ENCODE measurements around the gene STAB2.

The STAB2 gene

DNA sequence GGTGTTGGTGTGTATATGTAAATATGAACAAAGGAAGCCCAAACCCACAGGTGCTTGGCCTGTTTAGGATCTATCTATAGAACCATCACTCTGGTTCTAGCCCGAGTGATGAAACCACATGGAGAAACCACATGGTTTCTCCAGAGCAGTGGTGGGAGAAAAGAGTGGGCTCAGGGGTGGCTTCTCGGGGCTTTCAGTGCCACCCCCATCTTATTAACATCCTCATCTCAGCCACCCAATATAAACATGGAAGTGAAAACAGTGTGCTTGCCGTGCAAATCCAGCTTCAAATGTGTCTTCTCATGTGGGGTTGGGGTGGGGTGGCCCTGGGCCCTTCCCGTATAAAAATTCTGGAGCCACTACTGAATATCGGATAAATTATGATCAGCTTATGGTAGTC lies 109.0 kb downstream of the STAB2 start:
- DNase-seq (ENCODE audit: low spot score), result no peak

DNA sequence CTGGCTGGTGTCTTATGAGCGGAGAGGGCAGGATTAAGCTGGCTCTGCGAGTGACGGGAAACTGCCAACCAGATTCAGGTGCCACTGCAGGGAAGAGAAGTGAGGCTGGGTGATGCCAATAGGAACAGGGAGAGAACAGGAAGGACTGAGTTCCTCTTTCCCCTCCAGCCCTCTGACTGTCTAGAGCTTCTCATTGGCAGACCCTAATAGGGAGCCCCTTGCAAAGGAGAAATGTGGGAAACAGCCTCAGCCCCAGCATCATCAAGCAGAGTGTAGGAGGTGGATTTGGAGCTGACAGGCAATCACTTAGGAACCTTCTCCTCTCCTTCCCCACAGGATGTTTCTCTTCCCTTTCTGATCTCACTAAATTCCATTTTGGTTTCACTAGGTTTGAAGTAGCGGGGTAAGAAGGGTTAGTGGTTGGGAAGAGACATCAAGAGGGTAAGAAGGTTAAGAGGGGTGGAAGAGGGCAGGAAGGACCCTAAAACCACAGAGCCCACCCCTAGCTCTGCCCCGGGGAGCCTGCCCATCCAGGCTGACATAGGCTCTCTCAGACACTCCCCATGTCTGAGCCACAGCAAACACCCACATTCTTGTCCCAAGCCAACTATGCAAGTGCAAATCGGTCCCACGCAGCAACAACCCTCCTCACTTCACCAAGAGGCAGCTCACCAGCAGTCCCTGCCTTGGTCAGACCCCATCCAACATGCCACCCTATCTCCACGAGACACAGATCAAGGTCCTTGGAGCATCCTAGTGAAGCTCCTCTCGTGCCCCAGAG lies 111.1 kb downstream of the STAB2 start:
- DNase-seq (ENCODE audit: low spot score), result no peak

DNA sequence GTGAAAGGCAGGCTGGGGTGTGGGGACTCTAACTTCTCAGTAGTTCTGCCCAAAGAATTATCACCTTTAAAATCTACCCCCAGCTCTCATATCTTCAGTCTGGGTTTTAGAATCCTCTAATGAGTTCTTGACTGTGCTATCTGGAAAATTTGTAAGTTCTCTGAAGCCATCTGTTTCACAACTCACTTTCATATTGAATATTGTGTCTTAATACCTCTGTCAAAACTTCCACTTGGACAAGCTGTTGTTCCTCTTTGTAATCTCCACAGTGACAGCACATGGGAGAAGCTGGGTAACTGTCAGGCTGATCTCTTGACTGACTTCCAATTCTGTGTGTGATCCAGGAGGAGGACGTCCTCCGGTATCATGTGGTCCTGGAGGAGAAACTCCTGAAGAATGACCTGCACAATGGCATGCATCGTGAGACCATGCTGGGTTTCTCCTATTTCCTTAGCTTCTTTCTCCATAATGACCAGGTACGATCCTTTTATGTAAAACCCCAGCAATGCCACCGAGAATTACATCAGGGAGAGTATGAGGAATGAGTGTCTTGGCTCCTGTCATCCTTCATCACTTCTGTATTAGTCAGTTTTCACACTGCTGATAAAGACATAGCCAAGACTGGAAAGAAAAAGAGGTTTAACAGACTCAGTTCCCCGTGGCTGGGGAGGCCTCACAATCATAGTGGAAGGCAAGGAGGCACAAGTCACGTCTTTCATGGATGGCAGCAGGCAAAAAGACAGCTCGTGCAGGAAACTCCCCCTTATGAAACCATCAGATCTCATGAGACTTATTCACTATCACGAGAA lies 111.9 kb downstream of the STAB2 start:
- DNase-seq (ENCODE audit: low spot score), result no peak

DNA sequence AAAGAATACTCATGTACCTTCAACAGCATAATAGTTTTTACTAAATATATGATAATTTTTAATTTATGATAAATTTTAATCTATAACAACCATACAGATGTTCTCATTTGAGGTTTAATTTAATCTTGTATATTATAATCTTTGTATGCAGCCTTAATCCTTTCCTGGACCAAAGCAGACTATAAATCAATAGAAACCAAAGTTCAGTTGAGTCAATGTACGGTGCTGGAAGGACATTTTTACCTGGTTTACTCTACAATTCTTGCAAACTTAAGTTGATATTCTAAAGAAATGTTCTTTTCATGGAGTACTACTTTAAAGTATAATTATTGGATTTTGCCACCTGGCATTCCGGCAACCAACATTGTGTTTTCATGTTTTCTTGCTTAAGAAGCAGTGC lies 118.0 kb downstream of the STAB2 start:
- DNase-seq (ENCODE audit: low spot score), result no peak

DNA sequence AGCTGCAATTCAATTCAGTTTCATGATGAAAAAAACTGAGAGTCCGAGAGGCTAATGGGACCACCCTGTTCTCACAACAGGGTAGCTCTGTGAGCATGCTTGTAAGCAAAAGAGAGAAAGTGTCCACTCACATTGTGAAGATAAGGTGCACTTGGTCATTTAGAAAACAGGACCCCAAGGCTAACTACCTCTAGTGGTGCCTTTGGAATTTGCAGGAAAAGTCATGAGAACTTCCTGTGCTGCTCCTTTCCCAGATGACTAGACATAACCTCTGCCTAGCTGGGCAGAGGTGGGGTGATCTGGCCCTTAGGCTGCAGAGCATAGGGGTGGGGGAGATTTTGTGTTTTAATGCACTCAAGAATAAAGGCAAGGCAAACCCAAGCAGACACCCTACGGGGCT lies 118.9 kb downstream of the STAB2 start:
- no peak for DNase-seq (ENCODE audit: low spot score)

DNA sequence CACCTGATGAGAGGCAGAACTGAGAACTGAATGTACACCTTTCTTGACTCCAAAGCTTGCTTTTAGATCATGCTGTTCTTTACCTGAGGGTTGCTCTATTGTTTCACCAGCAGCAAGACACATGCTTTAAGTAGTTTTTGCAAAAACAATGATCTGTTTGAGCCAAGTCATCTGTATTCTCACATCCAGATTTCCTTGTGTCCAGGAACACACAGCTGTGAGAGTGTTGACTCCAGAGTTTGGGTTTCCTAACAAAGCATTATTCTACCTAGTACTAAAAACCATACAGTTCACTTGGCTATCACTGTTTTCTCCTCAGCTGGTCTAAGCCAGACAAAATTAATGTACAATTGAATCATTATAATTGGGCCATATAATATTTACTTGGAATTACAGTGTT lies 120.4 kb downstream of the STAB2 start:
- DNase-seq (ENCODE audit: low spot score), result no peak

DNA sequence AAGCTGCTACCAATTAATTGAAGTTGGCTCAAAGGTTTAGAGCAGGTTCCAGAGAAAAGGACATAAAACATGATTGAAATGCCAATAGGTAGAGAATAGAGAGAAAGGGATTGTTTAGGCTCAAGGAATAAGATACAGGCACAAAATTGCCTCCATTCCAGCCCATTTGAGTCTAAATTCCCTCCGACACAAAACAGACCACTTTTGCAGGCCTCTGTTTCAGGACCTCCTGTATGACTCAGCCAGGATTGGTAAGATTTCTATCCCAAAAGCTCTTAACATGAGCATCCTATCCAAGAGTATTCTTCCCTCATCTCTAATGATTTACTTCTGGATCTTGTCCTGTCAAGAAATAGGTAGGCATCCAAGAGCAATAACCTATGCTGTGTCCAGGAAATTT lies 123.5 kb downstream of the STAB2 start:
- DNase-seq (ENCODE audit: low spot score), result no peak

DNA sequence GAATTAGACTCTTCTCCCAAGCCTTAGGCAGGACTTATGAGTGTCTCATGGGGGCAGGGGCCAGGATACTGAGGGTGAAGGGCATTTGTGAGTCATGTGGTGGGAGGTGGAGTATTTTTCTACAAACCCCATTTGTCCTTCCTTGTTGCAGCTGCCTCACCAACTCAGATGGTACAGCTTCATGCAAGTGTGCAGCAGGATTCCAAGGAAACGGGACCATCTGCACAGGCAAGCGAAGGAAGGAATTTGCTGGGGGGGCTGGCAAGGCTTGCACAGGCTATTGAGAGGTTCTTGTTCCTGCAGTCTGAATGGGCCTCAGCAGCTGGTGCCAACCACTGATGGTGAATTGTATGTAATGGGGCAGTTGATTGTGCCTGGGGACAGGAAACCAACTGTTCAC lies 125.1 kb downstream of the STAB2 start:
- no peak for DNase-seq (ENCODE audit: low spot score)

DNA sequence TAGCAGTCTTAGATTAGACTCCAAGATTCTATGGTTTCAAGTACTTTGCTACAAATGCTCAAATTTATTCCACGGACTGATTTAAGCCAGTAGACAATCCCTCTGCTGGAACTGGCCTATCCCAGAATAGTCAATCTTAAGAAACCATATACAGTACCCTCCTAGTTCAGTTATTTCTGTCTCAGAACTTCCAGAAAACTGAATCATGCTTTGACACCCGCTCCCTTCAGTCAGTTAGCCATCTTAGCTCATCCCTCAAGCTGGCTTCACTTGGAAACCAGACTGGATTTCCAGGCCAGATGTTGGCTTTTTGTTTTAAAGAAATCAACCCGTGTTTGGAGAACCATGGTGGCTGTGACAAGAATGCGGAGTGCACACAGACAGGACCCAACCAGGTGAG lies 128.4 kb downstream of the STAB2 start:
- DNase-seq (ENCODE audit: low spot score), result no peak

DNA sequence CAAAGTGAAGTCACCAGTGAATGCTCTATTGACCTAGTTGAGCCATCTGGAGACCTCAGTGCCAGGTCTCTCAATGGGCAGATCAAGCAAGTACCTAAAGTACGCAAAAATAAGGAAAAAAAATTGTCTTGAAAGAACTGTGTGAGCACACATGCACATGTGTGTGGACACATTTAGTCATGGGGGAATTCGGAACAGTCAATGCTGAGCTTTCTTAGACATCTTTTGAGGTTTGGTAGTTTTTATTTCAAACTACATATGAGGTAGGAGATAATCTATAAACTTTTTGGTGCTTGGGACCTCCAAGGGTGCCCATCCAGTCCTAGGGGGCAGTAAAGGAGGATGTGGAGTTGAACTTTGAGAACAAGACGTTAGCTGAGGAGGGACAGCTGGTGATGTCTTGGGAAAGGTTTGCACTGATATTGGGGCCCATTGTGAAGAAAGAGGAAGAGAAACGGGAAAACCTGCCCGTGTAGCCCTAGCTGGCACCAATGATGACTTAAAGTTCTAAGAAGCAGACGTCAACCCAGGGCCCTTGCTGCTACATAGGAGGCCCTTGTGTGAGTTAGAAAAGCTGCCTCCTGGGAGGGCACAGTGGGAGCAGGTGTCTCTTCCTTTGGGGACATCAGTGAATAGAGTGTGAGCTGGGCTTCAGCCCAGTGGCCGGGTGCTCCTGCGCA lies 129.6 kb downstream of the STAB2 start:
- no peak for DNase-seq (ENCODE audit: low spot score)

DNA sequence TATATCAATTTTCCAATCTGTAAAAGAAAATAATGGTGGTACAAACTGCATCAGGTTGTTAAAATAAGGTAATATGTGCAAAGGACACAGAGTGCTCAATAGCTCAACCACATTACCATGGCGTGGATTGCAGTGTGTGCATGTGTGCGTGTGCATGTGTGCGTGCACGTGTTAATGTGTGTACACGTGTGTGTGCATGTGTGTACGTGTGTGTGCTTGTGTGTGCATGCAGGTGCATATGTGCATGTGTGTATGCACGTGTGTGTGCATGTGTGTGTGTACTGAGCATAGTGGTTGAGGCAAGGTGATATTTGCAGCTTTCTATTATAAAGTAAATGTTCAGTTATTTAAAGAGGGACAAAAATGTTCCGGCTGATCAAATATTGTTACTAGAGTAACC lies 138.3 kb downstream of the STAB2 start:
- no peak for DNase-seq (ENCODE audit: low spot score)

DNA sequence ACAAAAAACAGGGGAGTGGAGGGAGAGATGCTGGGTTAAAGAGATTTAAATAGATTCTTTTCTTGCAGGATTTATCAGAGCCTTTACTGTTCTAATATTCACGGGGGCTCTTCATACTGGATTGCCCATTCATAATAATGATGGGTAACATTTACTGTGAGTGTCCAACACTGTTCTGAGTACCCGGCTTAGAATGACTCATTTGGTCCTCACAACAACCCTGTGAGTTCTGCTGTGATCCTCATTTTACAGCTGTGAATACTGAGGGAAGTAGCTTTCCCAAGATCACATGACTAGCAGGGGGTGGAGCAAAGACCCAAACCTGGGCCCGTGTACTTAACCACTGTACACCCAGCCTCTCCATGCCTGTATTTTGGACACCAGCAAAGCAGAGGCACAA lies 140.6 kb downstream of the STAB2 start:
- DNase-seq (ENCODE audit: low spot score), result no peak

DNA sequence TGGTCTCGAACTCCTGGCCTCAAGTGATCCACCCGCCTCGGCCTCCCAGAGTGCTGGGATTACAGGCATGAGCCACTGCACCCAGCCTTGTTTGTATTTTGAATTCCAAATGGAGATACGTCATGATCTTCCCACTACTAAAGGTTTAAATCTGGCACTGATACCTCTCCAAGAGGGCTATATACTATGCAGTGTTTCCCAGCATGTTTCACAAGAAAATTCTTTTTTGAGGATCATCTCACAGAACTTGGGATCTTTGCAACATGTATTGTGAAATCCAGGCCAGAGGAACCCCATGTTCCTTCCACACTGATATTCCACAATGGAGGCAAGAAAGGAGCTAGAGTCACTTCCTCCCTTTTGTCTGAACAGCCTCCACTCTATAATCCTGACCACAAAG lies 141.2 kb downstream of the STAB2 start:
- DNase-seq (ENCODE audit: low spot score), result no peak

DNA sequence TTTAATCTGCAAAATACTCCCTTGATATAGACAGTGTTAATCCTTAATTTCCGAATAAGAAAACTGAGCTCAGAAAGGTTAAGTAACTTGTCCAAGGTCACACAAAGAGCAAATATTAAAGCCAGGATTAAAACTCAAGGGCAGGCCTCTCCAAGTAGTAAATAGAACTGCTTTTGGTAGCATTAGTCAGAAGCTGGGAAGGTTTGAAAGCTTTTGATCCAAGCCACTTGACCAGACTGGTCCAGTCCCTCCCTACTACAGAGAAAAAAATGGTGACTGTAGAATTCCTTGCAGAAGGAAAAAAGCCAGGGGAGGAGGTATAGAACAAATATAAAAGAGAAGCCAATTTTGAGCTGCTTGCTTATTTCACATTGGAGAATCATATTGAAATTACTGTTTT lies 142.4 kb downstream of the STAB2 start:
- DNase-seq (ENCODE audit: low spot score), result no peak

DNA sequence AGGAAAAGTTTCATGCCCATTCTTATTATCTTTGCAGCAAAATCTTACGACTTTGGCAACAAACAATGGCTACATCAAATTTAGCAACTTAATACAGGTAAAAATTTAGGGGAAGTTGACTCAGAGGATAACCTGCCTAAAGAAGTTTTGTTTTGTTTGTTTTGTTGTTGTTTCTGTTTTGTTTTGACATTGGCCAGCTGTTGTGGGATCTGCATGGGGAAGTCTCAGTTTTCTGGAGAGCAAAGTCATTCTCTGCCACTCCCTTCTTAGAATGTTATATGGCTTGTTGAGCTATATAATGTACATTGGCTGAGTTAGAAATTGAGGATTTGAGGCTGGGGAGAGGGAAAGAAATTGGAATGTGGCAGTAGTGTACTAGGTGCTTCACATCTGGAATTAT lies 144.5 kb downstream of the STAB2 start:
- no peak for DNase-seq (ENCODE audit: low spot score)

DNA sequence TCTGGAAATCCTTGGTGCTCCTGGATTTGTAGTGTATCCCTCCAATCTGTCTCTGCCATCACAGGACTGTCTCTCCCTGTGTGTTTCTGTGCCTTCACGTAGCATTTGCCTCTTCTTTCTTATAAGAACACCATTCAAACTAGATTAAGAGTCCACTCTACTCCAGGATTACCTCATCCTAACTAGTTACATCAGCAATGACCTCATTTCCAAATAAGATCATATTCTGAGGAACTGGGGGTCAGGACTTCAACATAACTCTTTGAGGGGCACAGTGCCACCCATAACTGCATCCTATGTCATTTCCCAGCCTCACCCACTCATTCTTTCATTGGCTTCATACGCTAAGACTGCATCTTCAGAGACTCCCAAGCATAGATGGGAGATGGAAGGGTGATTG lies 147.8 kb downstream of the STAB2 start:
- DNase-seq (ENCODE audit: low spot score), result no peak

DNA sequence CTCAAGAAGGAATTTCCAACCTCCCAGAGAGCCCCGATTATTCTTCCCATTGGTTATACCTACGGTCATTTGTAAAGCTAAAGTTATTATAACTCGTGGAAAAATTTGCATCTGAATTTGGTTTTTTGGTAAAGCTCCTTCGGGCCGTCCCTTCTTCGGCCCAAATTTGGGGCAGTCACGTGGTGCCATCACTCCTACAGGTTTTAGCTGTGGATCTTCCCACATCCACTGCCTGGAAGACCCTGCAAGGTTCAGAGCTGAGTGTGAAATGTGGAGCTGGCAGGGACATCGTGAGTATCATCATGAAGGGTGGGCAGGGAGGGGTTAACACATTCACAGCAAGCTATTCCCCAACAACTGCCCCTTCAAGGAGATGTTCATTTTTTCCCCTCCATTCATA lies 148.2 kb downstream of the STAB2 start:
- no peak for DNase-seq (ENCODE audit: low spot score)

DNA sequence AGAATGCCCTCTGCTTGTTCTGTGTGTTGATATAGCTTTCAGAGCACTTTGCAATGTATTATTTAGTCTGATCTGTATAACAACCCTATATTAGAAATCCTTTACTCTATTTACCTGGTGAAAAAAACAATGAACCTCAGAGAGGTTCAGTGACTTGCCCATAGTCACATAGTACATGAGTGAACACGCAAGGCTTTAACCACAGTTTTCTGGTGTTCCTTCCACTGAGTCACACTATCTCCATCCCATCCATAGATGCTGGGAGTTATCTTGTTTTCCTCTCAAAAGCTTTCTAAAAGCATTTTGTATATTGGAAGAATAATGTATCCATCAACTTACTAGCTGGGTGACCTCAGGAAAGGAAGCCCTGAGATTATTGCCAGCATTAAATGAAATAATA lies 149.5 kb downstream of the STAB2 start:
- DNase-seq (ENCODE audit: low spot score), result no peak

DNA sequence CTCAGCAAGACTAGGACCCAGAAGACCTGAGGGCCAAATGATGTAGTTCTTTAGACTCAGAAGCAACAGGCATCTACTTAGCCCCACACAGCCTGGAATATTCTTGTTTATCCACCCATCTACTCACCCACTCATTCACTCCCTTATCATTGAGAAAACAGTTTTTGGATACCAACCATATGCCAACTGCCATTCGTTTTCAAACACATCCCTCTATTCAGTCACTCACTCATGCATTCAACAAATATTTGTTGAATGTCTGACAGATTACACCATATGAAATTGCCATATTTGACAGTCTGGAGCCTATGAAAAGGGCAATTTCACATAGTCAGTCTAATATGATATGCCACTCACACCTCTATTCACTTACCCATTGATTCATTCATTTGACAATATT lies 150.8 kb downstream of the STAB2 start:
- no peak for DNase-seq (ENCODE audit: low spot score)

DNA sequence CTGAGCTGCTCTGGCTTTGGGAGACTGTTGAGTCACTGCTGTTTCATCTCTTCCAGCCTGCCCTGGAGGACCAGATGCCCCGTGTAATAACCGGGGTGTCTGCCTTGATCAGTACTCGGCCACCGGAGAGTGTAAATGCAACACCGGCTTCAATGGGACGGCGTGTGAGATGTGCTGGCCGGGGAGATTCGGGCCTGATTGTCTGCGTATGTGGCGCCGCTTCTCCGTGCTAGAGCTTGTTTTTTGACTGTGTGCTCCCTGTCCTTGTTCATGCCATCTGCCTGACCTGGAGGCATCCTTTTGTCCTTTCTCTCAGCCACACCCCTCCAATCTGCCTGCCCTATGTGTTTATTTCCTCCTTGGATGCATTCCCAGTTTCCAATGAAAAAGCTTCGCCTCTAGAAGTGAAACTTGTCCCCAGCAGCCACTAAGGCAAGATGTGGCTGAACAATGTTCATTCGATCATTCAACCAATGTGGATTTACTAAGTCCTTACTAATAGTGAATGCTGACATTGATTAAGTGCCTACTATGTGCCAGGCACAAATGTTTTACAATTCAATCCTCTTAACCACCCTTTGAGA lies 155.4 kb downstream of the STAB2 start:
- no peak for DNase-seq (ENCODE audit: low spot score)

DNA sequence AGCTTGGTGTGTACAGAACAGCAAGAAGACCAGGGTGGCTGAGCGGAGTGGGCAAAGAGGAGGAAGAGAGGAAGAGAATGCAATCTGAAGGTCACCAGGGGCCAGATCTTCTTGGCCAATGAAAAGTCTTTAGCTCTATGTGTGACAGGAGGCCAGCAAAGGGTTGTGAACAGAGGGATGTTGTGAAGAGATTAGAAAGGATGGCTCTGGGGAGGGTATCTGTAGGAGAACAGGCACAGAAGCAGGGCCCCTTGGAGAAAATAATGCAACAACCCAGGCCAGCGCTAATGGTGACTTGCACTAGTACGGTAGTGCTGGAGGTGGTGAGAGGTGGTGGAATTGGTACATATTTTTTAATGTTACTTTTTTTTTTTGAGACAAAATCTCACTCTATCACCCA lies 156.7 kb downstream of the STAB2 start:
- no peak for DNase-seq (ENCODE audit: low spot score)

DNA sequence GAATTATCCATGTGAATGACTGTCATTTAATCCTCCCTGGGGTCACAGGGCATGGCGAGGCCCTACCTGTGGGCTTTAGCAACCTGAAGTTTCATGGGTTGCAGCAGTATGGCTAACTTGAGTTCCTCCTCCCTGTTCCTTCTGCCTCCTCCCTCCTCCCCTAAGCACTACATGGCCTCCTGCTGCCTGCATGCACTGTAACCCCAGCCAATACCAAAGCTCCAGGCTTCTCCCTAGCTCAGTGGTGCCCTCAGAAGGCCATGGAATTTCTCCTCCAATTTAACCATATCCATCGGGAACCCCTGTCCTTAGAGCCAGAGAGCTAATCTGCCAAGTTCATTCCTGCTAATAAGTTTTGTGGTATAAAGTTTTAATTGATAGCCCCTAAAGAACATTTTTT lies 158.9 kb downstream of the STAB2 start:
- DNase-seq (ENCODE audit: low spot score), result no peak

DNA sequence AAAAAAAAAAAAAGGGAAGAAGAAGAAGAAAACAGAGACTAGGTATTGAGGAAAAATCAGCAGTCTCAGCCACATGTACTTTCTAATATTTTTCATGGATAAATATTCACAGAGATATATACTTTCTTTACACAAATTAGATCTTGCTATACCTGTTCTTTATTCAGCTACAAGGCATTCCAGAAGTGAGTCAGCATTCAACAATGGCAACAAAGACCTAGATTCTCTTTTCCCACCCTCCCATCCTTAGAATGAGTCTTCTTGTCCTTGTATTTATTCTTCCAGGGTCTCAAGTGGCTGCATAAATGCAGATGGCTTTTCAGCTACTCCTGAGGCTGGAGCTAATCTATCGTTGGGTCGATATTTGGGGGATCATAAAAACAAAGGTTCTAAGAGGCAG lies 160.9 kb downstream of the STAB2 start:
- DNase-seq (ENCODE audit: low spot score), result no peak
